NT2/D1 (cell line): ENCODE results near the gene KIF19.

Experiments used
- SUZ12 ChIP-seq: IDR thresholded peaks from 2 replicates; pipeline ENCODE4 v1.6.1; 2011; ENCODE audit not compliant: insufficient read length, insufficient read depth; ENCODE audit errors: extremely low read depth
- YY1 ChIP-seq: IDR thresholded peaks from 2 replicates; pipeline ENCODE4 v1.6.1; 2011; ENCODE audit not compliant: insufficient read length, insufficient read depth
- ZNF274 ChIP-seq: IDR thresholded peaks from 2 replicates; pipeline ENCODE4 v1.6.1; 2011; ENCODE audit warnings: mild to moderate bottlenecking, low read depth, low read length

DNA sequence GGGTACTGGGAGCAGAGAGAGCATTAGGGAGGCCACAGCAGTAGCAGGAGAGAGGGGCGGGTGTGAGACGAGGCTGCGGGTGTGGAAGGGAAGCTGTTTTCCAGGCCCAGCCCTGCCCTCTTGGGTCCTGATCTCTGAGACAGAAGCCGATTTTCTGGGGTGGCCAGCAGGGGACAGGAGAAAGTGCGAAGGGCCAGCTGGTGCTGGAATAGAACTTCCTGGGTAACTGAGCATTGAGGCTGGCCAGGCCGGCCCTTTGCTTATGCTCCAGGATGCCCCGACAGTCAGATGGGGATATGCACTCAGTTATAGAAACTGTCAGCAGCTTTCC lies 34.8 kb downstream of the KIF19 start:
- TF ChIP-seq ZNF274 (no peak), YY1 (no peak), SUZ12 (no peak)
